GM21528 (cell line): ENCODE results near the gene PDGFRB.

Experiments
- ATAC-seq: cut with Tn5 transposase; IDR thresholded peaks from one replicate; pipeline ENCODE4 v1.9.1; 2021; ENCODE audit warnings: mild to moderate bottlenecking, moderate library complexity; ENCODE audit not compliant: unreplicated experiment, low FRiP score

PDGFRB gene

DNA sequence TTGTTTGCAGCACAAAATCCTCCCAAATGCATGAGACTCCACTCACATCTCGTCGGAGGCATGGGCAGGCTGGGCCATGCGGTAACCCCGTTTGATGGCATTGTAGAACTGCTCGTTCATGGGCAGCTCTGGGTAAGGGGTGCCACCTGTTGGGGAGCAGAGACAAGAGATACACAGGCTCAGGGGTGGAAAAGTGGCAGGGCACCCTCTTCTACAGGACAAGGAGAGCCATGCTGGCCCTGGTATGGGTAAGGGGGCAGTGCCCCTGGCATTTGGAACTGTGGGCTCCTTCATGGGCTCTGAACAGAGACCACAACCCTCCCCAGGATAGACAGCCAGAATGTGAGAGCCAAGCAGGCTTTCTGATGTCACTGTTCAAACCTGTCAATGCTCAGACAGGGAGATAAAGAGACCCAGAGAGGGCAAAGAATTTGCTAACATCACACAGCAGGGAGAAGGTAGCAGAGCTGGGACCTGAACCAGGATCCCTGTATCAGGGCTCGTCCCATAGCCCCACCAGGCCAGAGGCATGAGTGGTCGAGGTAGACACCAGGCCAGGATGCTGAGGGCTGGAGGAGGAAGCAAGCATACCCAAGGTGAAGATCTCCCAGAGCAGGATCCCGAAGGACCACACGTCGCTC lies 36.1 kb downstream of the PDGFRB start:
- ATAC-seq = no peak

DNA sequence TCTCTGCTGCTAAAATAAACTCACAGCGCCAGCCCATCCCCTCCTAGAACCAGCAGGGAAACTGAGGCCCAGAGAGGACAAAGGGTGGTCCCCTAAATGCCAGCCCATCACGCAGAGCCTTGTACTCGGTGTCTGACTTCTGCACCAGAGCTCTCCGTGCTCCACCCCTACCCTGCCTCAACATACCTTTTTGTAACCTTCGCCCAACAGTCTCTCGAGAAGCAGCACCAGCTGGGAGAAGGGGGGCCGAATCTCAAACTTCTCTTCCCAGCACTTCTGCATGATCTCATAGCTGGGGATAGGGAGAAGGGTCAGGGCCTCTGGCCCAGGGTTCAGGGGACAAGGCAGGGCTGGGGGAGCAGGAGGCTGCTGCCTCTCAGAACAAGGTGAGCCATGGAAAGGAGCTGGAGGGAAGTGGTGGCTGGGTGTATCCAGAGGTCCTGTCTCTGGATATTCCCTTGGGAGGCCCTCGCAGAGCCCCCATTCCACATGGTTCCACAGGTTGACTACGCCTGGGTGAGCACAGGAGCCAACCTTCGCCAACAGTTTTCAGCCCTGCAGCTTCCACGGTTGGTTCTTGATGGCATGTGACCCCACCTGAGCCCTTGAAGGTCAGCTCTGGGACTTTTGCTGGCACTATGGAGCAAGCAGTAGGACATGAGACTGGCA lies 37.0 kb downstream of the PDGFRB start:
- ATAC-seq = no peak

DNA sequence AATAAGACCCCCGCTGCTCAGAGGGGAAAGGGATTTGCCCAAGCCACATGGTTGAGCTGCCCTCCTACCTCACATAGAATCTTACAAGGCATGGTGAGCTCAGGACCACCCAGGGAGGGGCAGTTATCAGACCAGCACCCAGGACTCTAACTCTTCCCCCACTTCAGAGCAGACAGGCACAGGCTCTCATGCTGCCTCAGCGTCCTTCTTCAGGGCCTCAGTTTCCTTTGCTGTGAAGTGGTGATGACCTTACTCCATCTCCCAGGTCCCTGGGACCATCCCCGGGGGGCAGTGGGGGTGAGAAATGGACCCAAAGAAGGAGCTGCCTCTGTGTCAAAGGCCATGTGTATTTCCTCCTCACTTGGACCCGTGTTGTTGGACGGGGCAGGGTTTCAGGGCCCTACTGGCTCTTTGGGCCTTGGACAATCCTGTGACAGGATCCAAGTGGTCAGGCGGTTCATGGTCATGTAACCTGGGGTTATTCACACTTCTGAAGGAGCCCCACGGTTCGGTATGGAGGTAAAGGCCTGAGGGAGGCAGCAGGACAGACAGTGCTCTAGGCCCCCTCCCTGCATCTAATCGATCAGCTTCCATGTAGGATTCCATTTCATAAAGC lies 37.6 kb downstream of the PDGFRB start:
- ATAC-seq = no peak

- ATAC-seq = no peak
Measured at GRCh38 chr5:150116667-150117400, 38.8 kb downstream of the PDGFRB start.

GRCh38 chr5:150114773-150115408 lies 40.8 kb downstream of the PDGFRB start:
- no peak for ATAC-seq

- no peak for ATAC-seq
Measured at GRCh38 chr5:150114102-150114641, 41.5 kb downstream of the PDGFRB start.

- no peak for ATAC-seq
Measured at GRCh38 chr5:150113047-150113744, 42.4 kb downstream of the PDGFRB start.

- no peak for ATAC-seq
Measured at GRCh38 chr5:150112201-150113046, 43.2 kb downstream of the PDGFRB start.

DNA sequence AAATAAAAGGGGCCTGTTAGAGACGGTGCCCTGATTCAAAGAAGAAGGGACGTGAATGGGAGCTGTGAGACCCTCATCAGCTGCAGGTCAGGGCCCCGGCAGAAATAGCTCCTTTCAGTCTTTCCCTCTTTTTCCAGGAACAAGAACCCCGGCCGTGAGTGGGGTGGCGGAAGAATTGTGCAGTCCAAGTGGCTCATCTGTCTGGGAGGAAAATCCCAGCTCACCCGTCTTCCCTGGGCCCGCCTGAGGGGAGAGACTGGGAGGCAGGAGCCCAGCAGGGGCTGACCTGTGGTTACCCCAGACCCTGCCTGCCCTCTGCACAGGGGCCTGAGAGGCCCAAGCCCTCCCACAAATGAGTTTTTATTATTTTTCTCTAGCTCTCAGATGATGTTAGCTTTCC lies 44.5 kb downstream of the PDGFRB start:
- no peak for ATAC-seq

DNA sequence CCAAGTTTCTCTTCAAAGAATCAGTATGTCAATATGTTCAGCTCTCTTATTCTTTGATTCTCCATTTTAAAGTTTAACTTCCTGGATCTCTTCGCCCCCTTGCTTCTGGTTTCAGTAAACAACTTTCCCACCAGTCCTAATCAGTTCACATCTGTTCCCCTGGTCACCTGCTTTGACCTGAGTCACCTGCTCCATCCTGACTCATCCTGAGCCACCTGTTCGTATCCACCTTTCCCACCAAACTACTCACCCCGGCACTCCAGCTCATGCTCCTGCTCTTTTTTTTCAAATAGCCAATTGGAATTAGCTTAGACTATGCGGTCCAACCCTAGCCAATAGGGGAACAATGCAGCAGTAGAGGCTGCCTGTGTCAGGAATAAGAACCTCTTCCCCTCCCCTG lies 45.7 kb downstream of the PDGFRB start:
- ATAC-seq = no peak

GRCh38 chr5:150108711-150109514 lies 46.7 kb downstream of the PDGFRB start:
- ATAC-seq = no peak

- no peak for ATAC-seq
Measured at GRCh38 chr5:150107909-150108447, 47.7 kb downstream of the PDGFRB start.

DNA sequence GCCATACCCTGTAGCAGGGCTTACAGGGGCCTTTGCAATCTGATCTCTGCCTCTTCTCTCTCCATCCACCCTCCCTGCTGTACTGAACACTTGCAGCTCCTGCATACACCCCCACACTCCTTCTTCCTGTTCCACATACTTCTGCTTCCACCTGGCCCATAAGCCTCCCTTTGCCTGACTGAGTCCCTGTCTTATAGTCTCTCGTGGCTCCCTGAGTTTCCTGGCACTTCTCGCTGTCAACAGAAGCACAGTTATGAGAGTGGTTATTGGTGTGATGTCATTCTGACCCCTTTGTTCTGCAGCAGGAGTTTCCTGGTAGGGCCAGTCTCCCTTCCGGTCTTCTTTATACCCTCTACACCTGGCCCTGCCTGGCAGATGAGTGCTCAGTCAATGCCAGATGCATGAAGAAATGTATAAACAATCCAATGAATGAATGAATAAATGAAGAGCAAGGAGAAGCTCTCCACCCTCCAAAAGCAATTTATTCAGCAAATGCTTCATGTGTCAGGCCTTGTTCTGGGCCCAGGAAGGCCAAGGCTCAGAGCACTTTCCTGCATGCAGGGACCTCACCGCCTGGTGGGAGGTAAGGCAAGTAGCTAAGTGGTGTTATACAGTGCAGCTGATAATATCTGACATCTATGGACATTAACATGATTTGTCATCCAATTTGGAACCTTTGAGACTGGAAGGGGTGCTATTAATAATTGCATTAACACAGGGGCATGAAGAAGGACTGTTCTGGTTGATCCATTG lies 48.8 kb downstream of the PDGFRB start:
- no peak for ATAC-seq

- ATAC-seq = no peak
Measured at GRCh38 chr5:150105928-150106615, 49.6 kb downstream of the PDGFRB start.

DNA sequence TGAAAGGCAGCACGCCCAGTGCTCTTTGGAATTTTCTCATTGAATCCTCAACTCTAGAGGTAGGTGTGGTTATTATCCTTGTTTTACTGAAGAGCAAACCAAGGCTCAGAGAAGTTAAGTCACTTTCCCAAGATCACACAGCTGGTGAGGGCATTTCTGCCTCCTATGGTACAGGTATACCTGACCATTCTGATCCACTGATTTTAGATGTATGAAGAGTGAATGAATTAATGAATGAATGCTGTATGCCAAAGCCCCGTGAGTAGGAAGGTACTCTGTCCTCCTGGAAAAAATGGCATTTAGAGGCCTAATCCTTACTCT lies 51.1 kb downstream of the PDGFRB start:
- ATAC-seq = no peak

DNA sequence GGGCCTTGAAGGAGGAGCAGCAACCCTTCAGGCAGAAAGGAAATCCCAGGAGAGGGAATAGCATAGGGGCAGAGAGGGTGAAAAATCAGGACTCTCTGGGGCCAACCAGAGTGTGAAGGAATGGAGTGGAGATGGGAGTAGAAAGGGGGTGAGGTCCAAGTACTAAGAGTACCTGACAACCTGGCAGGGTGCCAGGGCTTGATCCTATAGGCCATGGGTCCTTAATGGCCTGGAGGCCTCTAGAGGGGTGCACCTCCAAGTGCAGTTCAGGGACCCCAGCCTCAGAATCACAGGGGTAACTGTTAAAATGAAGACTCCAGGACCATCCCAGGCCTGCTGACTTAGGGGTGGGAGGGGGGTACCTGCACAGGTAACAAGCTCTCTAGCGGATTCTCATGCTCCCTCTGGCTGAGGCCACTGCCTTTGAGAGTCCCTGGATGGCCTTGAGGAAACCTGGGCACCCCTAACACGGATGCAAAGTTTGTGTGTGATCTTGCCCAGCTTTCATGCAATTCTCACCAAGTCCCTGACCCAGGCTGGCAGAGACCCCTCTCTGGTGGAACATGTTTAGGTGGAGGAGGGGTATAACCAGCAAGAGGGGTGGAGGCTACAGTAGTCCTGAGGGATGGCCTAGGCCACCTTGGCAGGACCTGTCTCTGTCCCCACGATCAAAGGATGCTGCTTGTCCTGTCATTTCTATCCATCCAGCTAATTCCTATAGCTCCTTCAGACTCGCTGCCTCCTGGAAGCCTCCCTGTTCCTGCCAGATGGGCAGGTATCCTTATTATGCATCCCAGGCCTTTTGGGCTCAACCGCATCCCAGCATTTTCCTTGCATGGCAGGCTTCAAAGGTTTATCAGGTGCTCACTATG lies 51.7 kb downstream of the PDGFRB start:
- no peak for ATAC-seq
